Measurements from ENCODE around the gene GOLT1A.

The GOLT1A gene

GRCh38 chr1:204190212-204191211 lies 23.3 kb downstream of the GOLT1A start:
- DNase-seq: peak; percentile 13 to 18

GRCh38 chr1:204188959-204189639 lies 24.7 kb downstream of the GOLT1A start:
- DNase-seq: no peak

GRCh38 chr1:204186597-204186996 lies 27.2 kb downstream of the GOLT1A start:
- DNase-seq: no peak

GRCh38 chr1:204181116-204181515 lies 32.7 kb downstream of the GOLT1A start:
- no peak for DNase-seq

GRCh38 chr1:204180133-204180532 lies 33.7 kb downstream of the GOLT1A start:
- no peak for DNase-seq

- no peak for DNase-seq
Measured at GRCh38 chr1:204178487-204179281, 35.1 kb downstream of the GOLT1A start.

GRCh38 chr1:204177133-204177532 lies 36.7 kb downstream of the GOLT1A start:
- no peak for DNase-seq

- no peak for DNase-seq
Measured at GRCh38 chr1:204176049-204176448, 37.7 kb downstream of the GOLT1A start.

- no peak for DNase-seq
Measured at GRCh38 chr1:204174958-204175357, 38.8 kb downstream of the GOLT1A start.

- no peak for DNase-seq
Measured at GRCh38 chr1:204172404-204173029, 41.3 kb downstream of the GOLT1A start.

GRCh38 chr1:204171751-204172178 lies 42.0 kb downstream of the GOLT1A start:
- no peak for DNase-seq

- DNase-seq: no peak
Measured at GRCh38 chr1:204170494-204171155, 43.2 kb downstream of the GOLT1A start.

- DNase-seq: no peak
Measured at GRCh38 chr1:204169858-204170257, 43.9 kb downstream of the GOLT1A start.

GRCh38 chr1:204167730-204168129 lies 46.1 kb downstream of the GOLT1A start:
- no peak for DNase-seq

GRCh38 chr1:204166219-204166618 lies 47.6 kb downstream of the GOLT1A start, which contains the start of gene REN:
REN (minus strand) TSS chr1:204166337; CDS start chr1:204166293, 44 bp downstream.
- DNase-seq: no peak

- peak; percentile 46 to 56 for DNase-seq
Measured at GRCh38 chr1:204162494-204163074, 51.2 kb downstream of the GOLT1A start.

GRCh38 chr1:204161609-204162493 lies 51.9 kb downstream of the GOLT1A start:
- DNase-seq: no peak

- no peak for DNase-seq
Measured at GRCh38 chr1:204157962-204158361, 55.8 kb downstream of the GOLT1A start.

- no peak for DNase-seq
Measured at GRCh38 chr1:204155881-204156280, 57.9 kb downstream of the GOLT1A start.

- no peak for DNase-seq
Measured at GRCh38 chr1:204154568-204155255, 59.1 kb downstream of the GOLT1A start.

Data from NCI-H1930 (cell line).